ENCODE measurements around the gene TSC1. TPM values are rescaled to one million over a fixed set of nuclear protein-coding genes. Genes with fewer than 3 reads are reported as not detected.

Gene TSC1
- total and polyA plus RNA-seq, 2 experiments from 2014 or later = 23.7 to 48.0 TPM

- Histone ChIP-seq H3F3A (replicated peaks; ENCODE audit: low read depth) (0 out of 2 replicates have a peak, but pooled peaks cover 5% of the 10 kb centered on the region), H4K20me1 (replicated peaks; ENCODE audit: insufficient read depth) (0 out of 2 replicates have a peak, but pooled peaks cover 12% of the 10 kb centered on the region), H3K27me3 (ENCODE audit: insufficient read depth) (no peaks in the 10 kb centered on the region), H3K4me2 (peak overlapping the region; percentile 68), H2AFZ (no peak overlapping the region), H3K36me3 (ENCODE audit: insufficient read depth) (peaks cover 10% of the 10 kb centered on the region), H3K79me2 (replicated peaks; ENCODE audit: insufficient read depth) (no peaks in the 10 kb centered on the region), H3K4me3 (0 out of 2 replicates have a peak overlapping the region, but pooled peaks have one; percentile 16), H3K27ac (ENCODE audit: low read depth) (peak overlapping the region; percentile 84), H3K4me1 (ENCODE audit: insufficient read depth) (peaks cover 28% of the 10 kb centered on the region), H3K9me2 (ENCODE audit: insufficient read depth) (no peaks in the 10 kb centered on the region)
- H3K9me3 Mint-ChIP-seq = no peaks in the 10 kb centered on the region
- H3K27me3 Mint-ChIP-seq (ENCODE audit: insufficient read depth, low read depth, poor library complexity) = peaks cover 5% of the 10 kb centered on the region
- ATAC-seq (peak; percentile 55), DNase-seq (ENCODE audit: low spot score) (peak; percentile 43)
- H3K27ac Mint-ChIP-seq = peak overlapping the region; percentile 83
- peaks cover 24% of the 10 kb centered on the region for H3K4me1 Mint-ChIP-seq
- peaks cover 18% of the 10 kb centered on the region for H3K36me3 Mint-ChIP-seq (ENCODE audit: low read depth)
- no peak for TF ChIP-seq EZH2 (IDR thresholded peaks at IDR 0.05; ENCODE audit: low read depth, unreplicated experiment)
- TF ChIP-seq CTCF (conservative IDR thresholded peaks at IDR 0.05; ENCODE audit: low read depth in 2 of 2) = peak in 1 of 2 experiments; percentile 21; a peak in 1 of 4 replicates
- TF ChIP-seq NANOG (IDR thresholded peaks at IDR 0.05; ENCODE audit: borderline replicate concordance) = no peak; the same call in 1 of the 2 replicates
- TF ChIP-seq, protein P1, sequence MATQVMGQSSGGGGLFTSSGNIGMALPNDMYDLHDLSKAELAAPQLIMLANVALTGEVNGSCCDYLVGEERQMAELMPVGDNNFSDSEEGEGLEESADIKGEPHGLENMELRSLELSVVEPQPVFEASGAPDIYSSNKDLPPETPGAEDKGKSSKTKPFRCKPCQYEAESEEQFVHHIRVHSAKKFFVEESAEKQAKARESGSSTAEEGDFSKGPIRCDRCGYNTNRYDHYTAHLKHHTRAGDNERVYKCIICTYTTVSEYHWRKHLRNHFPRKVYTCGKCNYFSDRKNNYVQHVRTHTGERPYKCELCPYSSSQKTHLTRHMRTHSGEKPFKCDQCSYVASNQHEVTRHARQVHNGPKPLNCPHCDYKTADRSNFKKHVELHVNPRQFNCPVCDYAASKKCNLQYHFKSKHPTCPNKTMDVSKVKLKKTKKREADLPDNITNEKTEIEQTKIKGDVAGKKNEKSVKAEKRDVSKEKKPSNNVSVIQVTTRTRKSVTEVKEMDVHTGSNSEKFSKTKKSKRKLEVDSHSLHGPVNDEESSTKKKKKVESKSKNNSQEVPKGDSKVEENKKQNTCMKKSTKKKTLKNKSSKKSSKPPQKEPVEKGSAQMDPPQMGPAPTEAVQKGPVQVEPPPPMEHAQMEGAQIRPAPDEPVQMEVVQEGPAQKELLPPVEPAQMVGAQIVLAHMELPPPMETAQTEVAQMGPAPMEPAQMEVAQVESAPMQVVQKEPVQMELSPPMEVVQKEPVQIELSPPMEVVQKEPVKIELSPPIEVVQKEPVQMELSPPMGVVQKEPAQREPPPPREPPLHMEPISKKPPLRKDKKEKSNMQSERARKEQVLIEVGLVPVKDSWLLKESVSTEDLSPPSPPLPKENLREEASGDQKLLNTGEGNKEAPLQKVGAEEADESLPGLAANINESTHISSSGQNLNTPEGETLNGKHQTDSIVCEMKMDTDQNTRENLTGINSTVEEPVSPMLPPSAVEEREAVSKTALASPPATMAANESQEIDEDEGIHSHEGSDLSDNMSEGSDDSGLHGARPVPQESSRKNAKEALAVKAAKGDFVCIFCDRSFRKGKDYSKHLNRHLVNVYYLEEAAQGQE (IDR thresholded peaks at IDR 0.05; ENCODE audit: unreplicated experiment) = no peak
- H3K4me3 Mint-ChIP-seq = peak overlapping the region; percentile 16
Measured at GRCh38 chr9:132903574-132904492, 40.6 kb downstream of the TSC1 start.

DNA sequence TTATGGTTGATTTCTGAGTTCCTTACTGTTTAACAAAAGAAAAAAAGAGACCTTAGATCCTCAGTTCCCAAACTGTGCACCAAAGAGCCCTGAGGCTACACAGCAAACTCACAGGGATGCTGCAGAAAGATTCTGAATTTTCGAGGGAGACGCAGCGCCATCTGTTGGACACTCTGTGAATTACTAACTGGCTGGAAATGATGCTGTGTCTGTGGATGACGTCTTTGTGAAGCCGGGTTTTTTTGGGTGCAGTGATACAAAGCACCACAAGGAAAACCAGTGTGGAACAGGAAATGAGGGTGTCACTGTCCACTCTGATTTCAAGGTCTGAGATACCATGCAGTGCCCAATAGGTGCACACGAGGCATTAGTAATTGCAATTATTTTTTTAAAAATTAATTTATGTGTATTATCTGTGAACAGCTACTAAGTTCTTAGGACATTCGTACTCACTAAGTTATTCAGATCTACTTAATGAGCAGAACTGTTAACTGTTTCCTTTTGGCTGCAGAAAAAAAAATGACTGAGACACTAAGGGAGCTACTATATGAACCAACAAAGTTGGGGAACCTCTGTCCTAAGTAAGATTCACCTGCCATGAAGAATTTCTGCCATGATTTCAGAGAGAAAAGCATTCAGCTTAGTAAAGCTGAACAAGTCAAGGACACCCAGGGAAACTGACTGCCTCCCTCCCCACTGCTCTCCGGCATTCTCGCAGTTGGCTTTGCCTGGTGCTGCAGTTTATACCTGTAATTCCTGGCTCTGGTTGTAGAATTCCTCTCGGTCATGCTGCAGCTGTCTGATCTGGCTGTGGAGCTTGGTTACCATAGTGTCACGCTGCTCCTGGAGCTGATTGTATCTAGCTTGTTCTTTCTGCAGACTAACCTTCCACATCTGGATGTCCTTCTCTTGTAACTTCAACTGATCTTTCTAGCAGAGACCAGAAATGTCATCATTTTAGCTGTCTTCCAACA is 42.3 kb downstream of the TSC1 start:
- H3K27ac Mint-ChIP-seq = no peak overlapping the region
- no peaks in the 10 kb centered on the region for H3K9me3 Mint-ChIP-seq
- H3K4me3 Mint-ChIP-seq = no peak overlapping the region
- peaks cover 5% of the 10 kb centered on the region for H3K27me3 Mint-ChIP-seq (ENCODE audit: insufficient read depth, low read depth, poor library complexity)
- no peak for TF ChIP-seq EZH2 (IDR thresholded peaks at IDR 0.05; ENCODE audit: low read depth, unreplicated experiment)
- peak; percentile 67 for TF ChIP-seq CREB1 (CRISPR knock-in tag; IDR thresholded peaks at IDR 0.05; ENCODE audit: low read depth)
- peak; percentile 88 to 97 for TF ChIP-seq CTCF (conservative IDR thresholded peaks at IDR 0.05; ENCODE audit: low read depth in 2 of 2)
- no peak for TF ChIP-seq ZNF114 (CRISPR knock-in tag; IDR thresholded peaks at IDR 0.05)
- TF ChIP-seq POLR2AphosphoS5 (IDR thresholded peaks at IDR 0.05; ENCODE audit: low read depth) = no peak
- no peak for TF ChIP-seq ZNF331 (CRISPR knock-in tag; IDR thresholded peaks at IDR 0.05; ENCODE audit: low read depth)
- TF ChIP-seq NANOG (IDR thresholded peaks at IDR 0.05; ENCODE audit: borderline replicate concordance) = no peak
- TF ChIP-seq STAT1 (IDR thresholded peaks at IDR 0.05; ENCODE audit: unreplicated experiment) = no peak
- Histone ChIP-seq H3K79me2 (replicated peaks; ENCODE audit: insufficient read depth) (no peaks in the 10 kb centered on the region), H3K36me3 (ENCODE audit: insufficient read depth) (peaks cover 12% of the 10 kb centered on the region), H3K4me1 (ENCODE audit: insufficient read depth) (peaks cover 28% of the 10 kb centered on the region), H3K4me2 (0 out of 2 replicates have a peak overlapping the region, but pooled peaks have one; percentile 68), H3K9me2 (ENCODE audit: insufficient read depth) (no peaks in the 10 kb centered on the region), H3F3A (replicated peaks; ENCODE audit: low read depth) (0 out of 2 replicates have a peak, but pooled peaks cover 5% of the 10 kb centered on the region), H4K20me1 (replicated peaks; ENCODE audit: insufficient read depth) (0 out of 2 replicates have a peak, but pooled peaks cover 12% of the 10 kb centered on the region), H3K4me3 (no peak overlapping the region), H3K27me3 (ENCODE audit: insufficient read depth) (no peaks in the 10 kb centered on the region), H3K27ac (ENCODE audit: low read depth) (peak overlapping the region; percentile 22; the same call in 1 of the 2 replicates), H2AFZ (no peak overlapping the region)
- peaks cover 24% of the 10 kb centered on the region for H3K4me1 Mint-ChIP-seq
- H3K36me3 Mint-ChIP-seq (ENCODE audit: low read depth) = peaks cover 27% of the 10 kb centered on the region
- DNase-seq (ENCODE audit: low spot score) = peak; percentile 84
- peak; percentile 63 for ATAC-seq

All from GM23338 (cell line).